ENCODE data around the gene GRB2.
"Not testable (repeated sequence)": the region's sequence is repeated elsewhere in the genome, so short reads cannot be mapped to it uniquely, and the experiment has no call there.

- TF ChIP-seq POLR2A, CTCF (IDR thresholded peaks at IDR 0.05): not testable (repeated sequence)
Measured at GRCh38 chr17:75454672-75455071, 49.2 kb upstream of the GRB2 start.
